Measurements from ENCODE around the gene ABCG1.

DNA sequence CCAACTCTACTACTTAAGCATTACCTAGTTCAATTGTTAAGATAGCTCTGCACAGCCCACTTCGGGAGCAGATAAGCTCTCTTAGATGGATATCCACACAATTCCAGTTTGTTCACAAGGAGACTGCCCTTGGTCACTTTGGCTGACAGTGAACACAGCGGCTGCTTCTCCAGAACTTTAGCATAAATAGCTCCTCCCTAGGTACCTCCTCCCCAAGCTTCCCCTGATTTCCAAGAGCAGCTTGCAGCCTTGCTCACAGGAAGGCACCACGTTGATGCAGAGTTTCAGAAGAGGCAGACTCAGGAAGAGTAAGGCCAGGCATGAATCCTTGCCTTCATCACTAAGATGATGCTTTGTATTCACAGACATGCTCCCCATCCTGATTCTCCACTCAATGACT, 71.6 kb downstream of the ABCG1 start:
- no peak for TF ChIP-seq BHLHE40 (IDR thresholded peaks at IDR 0.05; ENCODE audit: borderline replicate concordance)
- no peak for TF ChIP-seq FOXM1 (IDR thresholded peaks at IDR 0.05; ENCODE audit: borderline replicate concordance)
- no peak for TF ChIP-seq SP1 (IDR thresholded peaks at IDR 0.05)
- no peak for TF ChIP-seq ARNT (IDR thresholded peaks at IDR 0.05)
- no peak for TF ChIP-seq TARDBP (IDR thresholded peaks at IDR 0.05)
- TF ChIP-seq HDGF (IDR thresholded peaks at IDR 0.05; ENCODE audit: borderline replicate concordance) = no peak
- TF ChIP-seq FOXK2 (IDR thresholded peaks at IDR 0.05) = no peak
- TF ChIP-seq ZNF384 (IDR thresholded peaks at IDR 0.05) = no peak
- TF ChIP-seq FOXA1 (IDR thresholded peaks at IDR 0.05) = no peak
- TF ChIP-seq, protein P1, sequence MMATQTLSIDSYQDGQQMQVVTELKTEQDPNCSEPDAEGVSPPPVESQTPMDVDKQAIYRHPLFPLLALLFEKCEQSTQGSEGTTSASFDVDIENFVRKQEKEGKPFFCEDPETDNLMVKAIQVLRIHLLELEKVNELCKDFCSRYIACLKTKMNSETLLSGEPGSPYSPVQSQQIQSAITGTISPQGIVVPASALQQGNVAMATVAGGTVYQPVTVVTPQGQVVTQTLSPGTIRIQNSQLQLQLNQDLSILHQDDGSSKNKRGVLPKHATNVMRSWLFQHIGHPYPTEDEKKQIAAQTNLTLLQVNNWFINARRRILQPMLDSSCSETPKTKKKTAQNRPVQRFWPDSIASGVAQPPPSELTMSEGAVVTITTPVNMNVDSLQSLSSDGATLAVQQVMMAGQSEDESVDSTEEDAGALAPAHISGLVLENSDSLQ (IDR thresholded peaks at IDR 0.05) = no peak
- TF ChIP-seq SUZ12 (IDR thresholded peaks at IDR 0.05) = no peak
- no peak for TF ChIP-seq LEF1 (IDR thresholded peaks at IDR 0.05; ENCODE audit: borderline replicate concordance)

Measured in HEK293T (cell line).